Measurements from ENCODE around the gene SRRM3.
"Not testable (repeated sequence)": the region's sequence is repeated elsewhere in the genome, so short reads cannot be mapped to it uniquely, and the experiment has no call there.

SRRM3 gene

GRCh38 chr7:76267107-76267893 is 65.6 kb downstream of the SRRM3 start:
- DNase-seq, result no peak

GRCh38 chr7:76267894-76268183 is 66.1 kb downstream of the SRRM3 start:
- no peak for DNase-seq

DNA sequence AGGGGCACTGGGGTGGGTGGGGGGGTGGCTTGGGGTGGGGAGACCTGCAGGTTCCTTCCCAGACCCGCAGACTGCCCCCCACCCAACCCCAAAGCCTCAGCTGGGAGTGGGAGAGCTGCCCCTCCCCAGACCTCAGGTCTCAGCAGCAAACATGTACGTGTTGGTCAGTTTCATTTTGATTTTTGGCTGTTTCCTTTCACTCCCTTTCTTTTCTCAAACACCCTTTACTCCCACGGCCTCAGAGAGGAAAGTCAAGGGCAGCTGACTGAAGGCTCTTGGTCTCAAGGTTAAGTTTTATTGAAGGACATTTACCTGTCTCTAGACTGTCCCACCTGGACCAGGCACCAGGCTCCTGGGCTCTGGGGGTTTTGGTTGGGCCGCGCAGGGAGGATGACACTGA is 66.7 kb downstream of the SRRM3 start:
- DNase-seq, result no peak

- DNase-seq, result no peak
Observed at GRCh38 chr7:76269895-76270294, 68.2 kb downstream of the SRRM3 start.

DNA sequence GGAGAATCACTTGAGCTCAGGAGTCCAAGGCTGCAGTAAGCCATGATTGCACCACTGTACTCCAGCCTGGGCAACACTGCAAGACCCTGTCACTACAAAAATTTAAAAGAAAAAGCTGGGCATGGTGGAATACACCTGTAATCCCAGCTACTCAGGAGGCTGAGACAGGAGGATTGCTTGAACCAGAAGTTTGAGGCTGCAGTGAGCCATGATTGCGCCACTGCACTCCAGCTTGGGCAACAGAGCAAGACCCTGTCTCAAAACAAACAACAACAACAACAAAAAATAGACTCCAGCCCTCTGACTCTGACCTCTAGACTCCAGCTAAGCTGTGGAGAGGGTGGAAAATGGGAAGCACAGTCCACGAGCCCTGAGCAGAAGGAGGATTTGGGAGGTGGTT is 69.7 kb downstream of the SRRM3 start:
- not testable (repeated sequence) for DNase-seq

DNA sequence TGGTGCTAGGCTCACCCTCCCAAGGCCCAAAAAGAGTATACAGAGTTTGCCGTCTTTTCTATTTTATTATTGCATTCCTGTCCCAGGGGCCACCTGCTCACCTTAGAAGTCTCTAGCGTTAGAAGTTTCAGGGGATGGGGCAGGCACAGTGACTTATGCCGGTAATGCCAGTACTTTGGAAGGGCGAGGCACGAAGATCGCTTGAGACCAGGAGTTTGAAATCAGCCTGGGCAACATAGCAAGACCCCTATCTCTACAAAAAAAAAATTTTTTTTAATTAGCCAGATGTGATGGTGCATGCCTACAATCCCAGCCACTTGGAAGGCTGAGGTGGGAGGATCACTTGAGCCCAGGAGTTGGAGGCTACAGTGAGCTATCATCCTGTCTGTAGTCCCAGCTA is 70.4 kb downstream of the SRRM3 start:
- DNase-seq, result no peak

DNA sequence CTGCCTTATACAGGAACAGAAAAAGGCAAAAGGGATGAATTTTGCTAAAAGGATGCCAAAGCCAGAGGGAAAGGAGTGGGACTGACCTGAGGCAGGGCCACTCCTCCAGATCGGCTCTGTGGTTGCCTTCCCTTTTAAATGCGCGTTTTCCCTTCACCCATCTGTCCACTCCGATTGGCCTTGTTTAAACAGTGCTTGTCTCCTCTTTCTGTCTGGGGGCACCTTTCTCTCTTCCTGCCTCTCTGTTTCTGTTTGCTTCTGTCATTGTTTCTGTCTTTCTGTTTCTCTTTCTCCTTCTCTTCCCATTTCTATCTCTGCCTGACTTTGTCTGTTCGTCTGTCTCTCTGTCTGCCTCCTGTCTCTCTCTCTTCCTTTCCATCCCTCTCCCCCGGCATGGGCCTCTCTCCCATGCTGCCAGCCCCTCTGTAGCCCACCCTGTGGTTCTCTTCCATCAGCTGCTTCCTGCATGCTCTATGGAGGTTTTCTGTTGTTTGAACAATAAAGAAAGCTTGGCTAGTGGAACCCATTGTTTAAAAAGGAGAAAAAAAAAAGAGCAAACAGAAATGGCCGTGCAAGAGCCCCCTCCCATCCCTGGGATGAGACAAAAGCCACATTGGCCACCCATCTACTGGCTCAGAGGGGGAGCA is 71.3 kb downstream of the SRRM3 start:
- no peak for DNase-seq

DNA sequence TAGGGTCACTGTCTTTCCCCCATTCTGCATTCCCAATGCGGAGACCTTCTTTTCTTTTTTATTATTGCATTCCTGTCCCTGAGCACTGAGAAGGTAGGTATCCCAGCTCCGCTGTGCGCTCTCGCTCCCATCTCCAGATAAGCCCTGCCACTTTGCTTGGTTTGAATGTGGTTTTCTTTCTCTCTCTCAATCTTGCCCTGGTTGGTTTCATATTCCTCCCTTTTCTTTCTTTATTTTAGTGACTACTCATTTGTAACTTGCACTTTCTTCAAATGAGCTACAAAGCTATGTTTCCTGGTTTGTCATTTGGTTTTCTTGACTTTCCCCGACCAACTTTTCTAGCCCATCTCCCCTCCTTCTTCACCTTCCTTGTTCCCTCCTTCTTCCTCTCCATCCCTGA is 71.8 kb downstream of the SRRM3 start:
- no peak for DNase-seq

GRCh38 chr7:76278540-76278939 is 76.8 kb downstream of the SRRM3 start:
- DNase-seq, result no peak

DNA sequence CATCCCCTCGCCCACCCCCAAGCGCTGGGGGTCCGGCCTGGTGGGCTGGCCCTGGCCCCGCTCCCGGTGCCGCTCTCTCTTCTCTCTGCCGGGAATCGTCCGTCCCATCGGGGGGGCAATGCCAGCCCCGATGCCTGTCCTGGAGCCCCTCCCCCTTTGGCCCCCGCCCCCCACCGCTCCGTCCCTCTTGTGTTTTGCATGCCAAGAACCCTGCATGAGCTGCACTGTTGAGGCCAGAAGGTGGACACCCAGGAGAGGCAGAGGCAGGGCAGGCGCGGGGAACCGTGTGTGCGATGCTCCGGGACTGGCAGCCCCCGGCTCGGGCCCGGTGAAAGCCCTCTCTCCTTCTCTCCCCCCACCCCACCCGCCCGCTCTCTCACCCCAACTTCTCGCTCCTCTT is 78.7 kb downstream of the SRRM3 start:
- no peak for DNase-seq

- peak in 1 of 2 donors; percentile 13 for DNase-seq
Observed at GRCh38 chr7:76281006-76281705, 79.5 kb downstream of the SRRM3 start.

- no peak for DNase-seq
Observed at GRCh38 chr7:76281706-76282343, 80.1 kb downstream of the SRRM3 start.

GRCh38 chr7:76282344-76283253 is 80.9 kb downstream of the SRRM3 start:
- DNase-seq, result peak in 1 of 2 donors; percentile 32

- DNase-seq, result no peak
Observed at GRCh38 chr7:76283254-76284159, 81.8 kb downstream of the SRRM3 start.

GRCh38 chr7:76285604-76286374 is 84.1 kb downstream of the SRRM3 start:
- DNase-seq, result no peak

DNA sequence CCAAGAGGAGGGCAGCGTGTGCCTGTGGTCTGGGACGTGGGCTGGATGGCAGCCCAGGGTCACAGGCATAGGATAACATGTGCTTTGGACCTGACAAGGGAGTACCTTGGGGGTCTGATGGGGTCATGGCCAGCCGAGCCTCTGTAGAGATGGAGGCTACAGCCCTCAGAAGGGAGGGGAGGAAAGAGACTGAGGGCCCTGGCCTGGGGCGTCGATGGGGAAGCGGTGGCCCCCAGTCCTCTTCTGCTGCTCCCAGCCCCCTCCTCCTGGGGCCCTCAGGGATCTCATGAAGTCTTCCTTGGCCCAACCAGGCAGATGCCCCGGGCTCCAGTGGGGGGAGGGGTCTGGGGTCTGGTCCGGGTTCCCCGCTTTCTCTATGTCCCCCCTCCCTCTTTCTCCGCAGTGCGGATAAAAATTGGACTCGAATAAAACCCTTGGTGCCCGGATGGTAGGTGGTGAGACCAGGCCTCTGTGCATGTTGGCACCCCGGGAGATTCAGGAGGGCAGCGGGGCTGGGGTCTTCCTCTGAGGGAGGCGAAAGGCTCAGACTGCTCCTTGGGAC is 85.2 kb downstream of the SRRM3 start:
- no peak for DNase-seq

GRCh38 chr7:76290847-76291350 is 89.2 kb downstream of the SRRM3 start:
- DNase-seq, result not testable (repeated sequence)

DNA sequence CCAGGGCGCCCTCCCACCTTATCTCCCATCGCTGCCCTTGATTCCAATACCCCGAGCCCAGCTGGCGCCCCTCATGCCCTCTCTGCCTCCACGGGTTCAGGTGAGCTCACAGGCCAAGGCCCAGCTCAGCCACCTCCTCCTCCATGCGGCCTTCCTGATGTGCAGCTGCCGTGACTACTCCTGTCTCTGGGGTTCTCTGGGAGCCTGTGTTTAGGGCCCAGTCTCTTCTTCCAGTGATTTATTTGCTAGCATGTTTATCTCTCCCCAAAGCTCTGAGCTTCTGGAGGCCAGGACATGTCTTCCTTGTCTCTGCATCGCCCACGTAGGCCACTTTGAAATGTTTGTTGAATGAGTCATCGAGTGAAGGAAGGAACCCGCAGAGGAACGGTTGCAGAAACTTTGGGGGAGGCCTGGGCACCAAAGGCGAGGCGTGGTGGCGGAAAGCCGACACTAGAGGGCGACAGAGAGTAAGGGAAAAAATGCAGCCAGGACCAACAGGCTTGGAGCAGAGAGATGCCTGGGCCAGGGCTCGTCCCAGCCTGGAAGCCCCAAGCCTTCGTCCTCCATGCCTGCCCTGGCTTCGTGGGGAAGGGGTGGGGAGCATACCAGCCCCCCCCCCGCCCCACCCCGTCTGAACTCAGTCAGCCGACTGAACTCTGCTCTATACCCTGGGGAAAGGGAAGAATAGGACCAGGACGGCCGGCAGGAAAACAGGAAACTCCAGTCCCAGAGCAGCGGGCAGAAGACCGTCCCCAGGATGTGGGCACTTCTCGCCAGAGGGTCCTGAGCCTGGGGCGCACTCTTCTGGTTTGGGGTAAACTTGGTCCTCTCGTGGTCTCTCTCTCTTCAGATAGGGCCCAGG is 89.9 kb downstream of the SRRM3 start:
- DNase-seq, result peak; percentile 80 to 86

GRCh38 chr7:76292213-76292573 is 90.5 kb downstream of the SRRM3 start:
- no peak for DNase-seq
